ENCODE results near the gene ATP23.

The ATP23 gene

DNA sequence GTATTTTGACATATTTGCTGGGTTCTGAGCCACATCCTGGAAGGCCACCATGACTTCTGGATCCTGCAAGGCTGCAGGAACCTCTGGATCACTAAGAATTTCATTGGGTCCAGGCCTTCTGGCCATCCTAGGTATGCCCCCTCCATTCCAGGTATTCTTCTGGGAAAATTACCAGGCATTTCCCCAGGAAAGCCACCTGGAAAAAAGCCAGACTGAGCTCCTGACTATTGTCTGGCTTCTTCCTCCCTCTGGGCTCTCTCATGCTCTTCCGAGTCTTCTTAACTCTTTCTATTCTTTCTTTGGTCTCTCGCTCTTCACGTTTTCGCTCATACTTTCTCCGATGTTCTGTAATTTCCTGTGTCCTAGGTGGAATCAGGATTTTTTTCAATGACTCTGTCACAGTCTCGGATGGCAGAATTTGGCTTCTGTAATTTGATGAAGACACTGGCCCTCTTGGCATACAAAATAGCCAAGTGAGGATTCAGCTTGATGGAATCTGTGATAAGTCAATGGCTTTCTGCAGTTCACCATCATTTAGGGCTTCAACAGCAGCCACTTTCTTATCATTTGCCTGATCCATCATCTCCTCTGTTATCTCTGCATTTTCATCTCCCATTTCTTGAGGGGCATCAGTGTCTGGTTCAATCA is 42.6 kb downstream of the ATP23 start:
- no peak for DNase-seq

DNA sequence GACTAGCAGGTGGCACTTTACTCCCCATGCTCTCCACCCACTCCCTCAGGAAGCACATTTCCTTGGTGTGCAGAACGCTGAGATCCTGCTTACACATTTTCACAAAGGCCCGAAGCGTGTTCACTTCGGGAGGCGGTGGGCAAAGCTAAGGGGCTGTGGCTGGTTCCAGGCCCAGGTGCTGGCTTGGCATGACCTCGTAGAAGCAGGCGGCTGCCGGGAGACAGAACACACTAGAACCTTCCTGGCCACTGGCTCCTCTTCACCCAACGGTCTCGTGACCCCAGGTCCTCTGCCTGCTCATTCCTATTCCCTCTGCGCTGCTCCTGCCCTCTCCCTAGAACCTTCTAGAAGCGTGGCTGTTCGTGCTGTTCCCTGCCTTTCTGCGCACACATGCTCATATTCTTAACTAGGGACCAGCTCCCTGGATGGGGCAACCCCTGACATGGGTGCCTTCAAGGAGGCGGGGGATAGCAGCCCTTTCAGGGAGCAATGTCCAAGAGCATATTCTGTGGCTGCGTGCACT is 43.3 kb downstream of the ATP23 start:
- DNase-seq, result no peak

DNA sequence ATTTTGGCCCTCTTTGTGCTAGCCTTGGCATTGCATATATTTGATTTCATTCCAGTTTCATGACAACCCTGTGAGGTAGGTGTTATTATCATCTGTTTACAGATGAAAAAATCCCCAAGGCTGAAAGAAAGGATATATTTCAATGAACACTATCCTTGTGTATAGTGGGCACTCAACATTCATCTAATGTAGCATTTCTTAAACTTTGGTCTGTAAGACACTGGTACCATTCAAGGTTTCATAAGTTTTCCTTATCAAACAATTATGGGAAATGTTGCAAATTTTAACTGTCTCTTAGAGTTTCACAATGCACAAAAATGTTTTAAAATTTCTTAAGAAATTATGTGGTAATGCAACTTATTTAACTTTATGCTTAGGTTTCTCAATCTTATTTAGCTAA is 44.3 kb downstream of the ATP23 start:
- no peak for DNase-seq

DNA sequence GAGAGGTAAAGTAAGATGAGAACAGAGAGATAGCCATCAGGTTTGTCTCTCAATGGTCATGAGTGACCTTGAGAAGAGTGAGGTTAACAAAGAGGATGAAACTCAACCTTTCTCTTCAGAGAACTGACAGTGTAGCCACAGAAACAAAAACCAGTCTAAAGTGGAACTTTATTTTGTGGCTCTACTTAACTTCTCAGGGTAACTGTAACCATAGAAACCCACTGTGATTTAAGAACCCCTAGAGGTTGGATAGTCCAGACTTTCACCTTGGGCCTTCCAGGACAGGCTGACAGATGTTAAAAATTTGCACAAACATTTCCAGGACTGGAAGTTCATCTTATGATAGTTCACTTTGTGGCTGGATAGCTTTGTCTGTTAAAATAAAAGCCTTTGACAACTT is 48.5 kb downstream of the ATP23 start:
- DNase-seq, result no peak

DNA sequence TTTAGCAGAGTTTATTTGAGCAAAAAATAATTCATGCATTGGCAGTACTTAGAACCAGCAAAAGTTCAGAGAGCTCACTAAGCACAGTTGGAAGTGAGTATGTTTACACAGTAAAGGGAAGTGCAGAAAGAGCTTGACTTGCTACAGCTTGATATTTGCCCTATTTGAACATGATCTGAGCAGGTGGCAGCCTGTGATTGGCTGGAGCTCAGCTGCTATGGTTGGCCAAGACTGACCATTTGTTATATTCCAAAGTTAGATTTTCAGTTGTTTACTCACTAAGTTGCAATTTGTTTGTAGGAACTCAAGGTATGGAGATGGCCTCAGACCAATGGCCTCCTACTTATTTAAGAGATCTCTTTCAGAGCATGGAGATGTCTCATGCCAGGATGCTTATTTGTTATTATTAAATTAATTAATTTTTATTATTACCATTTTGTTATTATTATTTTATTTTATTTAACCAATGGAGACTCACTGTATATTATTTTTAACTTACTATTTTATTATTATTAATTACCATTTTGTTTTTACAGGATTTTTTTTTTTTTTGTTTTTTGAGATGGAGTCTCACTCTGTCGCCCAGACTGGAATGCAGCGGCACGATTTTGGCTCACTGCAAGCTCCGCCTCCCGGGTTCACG is 49.0 kb downstream of the ATP23 start:
- DNase-seq, result no peak

DNA sequence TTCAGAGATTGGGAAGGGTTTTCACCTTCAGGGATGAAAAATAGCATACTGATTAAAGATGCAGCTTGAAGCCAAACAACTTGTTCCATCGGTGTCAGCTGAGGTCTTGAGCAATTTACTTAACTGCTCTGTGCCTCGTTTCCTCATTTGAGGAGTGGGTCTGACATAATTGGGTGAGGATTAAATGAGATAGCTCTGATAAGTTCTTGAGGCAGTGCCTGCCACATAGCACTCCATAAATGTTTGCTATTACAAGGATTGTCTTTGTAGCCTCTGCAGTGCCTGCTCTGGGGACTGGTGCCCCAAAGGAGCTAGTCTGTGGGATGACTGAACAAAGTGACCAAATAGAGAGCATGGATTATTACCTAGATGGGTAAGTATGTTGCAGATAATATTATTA is 50.6 kb downstream of the ATP23 start:
- no peak for DNase-seq

DNA sequence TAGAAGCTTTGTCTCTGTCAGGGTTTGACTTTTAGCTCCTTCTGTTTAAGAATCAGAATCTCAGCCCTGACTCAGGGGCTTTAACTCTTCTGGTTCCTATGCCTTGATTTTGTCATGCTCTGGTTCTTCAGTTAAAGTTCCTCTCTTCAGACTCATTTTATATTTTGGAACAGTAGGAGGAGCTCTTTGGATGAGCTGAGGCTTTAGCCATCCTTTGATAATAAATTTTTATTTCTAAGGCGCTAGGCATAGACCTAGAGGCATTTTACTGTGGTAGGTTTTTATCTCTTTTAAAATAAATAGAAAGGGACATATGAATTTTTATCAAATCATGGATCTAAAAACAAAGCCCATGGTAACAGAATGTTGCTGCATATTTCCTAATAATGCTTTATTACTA is 51.7 kb downstream of the ATP23 start:
- no peak for DNase-seq

DNA sequence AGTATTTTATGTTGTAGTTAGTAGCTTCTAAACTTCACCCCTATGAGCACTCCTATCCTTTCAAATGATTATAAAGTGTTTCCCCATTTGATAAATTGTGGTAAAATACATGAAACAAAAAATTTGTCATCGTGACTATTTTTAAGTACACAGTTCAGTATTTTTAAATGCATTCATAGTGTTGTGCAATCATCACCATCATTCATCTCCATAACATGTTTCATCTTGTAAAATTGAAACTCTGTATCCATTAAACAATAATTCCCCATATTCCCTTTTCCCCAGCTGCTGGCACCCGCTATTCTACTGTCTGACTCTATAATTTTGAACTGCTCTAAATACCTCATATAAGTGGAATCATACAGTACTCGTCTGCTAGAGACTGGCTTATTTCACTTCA is 52.5 kb downstream of the ATP23 start:
- DNase-seq, result no peak

DNA sequence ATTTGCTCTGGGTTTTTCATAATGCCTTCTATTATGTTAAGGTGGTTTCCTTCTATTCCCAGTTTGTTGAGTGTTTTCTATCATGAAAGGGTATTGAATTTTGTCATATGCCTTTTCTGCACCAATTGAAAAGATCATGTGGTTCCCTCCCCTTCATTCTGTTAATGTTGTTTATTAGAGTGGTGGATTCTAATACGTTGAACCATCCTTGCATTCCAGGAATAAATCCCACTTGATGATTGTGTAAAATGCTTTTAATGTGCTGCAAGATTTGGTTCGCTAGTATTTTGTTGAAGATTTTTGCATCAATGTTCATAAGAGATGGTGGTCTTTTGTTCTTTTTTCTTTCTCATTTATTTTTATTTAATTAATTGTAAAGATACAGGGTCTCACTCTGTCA is 55.2 kb downstream of the ATP23 start:
- DNase-seq, result no peak

DNA sequence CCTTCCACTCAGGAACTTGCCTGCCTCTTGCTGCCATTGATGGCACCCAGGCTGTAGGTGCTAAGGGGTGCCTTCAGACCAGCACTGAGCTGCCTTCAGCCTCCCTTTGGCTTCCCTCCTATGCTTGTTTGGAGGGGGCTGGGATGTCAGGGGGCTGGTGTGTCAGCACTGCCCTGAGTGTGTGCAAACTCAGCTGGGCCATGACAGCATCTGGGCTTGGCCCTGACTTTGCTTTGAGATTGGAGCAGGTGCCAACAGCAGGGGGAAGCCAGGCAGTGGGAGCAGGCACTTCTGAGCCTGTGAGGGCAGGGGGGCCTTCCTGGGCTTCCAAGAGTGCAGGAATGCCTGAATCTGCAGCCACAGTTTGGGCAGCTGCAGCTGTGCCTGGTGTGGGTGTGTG is 56.9 kb downstream of the ATP23 start:
- no peak for DNase-seq

DNA sequence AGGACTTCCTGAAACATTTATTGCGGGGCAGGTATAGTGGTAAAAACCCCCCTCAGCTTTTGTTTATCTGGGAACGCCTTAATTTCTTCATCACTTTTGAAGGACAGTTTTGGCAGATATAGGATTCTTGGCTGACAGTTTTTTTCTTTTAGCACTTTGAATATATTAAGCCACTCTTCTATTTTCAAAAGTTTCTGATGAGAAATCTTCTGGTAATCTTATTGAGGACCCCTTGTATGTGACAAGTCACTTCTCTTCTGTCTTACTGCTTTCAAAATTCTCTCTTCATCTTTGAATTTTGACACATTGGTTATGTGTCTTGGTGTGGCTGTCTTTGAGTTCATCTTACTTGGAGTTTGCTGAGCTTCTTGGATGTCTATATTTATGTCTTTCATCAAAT is 59.1 kb downstream of the ATP23 start:
- no peak for DNase-seq

DNA sequence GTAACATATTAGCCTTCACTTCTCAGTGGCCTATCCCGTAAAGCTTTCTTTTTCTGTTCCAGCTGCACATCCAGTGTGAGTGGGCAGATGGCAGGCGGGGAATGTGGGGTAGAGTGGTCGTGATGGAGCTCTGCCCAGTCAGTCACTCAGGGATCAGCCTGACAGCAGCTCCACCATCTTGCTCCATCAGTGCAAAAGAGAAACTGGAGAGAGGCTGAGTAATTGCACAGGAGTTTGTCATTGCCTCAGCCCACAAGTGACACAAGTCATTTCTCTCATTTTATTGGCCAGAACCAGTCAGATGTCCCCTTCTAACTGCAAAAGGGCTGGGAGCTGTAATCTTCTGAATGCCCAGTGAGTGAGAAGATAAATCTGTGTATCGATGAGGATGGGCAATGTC is 66.5 kb downstream of the ATP23 start:
- no peak for DNase-seq

DNA sequence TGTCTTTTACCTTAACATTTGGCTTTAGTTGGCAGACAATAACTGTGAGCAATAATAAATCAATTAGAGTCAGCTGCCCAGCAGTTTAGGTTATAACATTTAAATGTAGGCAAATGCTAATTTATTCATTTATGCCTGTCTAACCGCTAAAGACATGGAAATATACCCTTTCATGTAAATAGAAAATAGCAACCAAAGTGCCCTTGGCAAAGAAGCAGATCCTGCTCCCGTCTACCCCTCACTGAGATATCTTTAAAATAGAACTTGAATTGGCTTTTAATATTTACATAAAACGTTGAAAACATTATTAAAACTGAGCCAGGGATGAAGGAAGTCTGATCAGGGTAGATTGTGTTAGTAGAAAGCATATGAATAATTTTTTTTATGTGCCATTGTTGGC is 67.3 kb downstream of the ATP23 start:
- no peak for DNase-seq

Measured in activated CD8-positive, alpha-beta memory T cell treated with anti-CD3 and anti-CD28 coated beads, Interleukin-2, amount 50 U/mL, for 48 hours (primary cell).